ENCODE measurements around the gene CDKN1B.

CDKN1B gene

DNA sequence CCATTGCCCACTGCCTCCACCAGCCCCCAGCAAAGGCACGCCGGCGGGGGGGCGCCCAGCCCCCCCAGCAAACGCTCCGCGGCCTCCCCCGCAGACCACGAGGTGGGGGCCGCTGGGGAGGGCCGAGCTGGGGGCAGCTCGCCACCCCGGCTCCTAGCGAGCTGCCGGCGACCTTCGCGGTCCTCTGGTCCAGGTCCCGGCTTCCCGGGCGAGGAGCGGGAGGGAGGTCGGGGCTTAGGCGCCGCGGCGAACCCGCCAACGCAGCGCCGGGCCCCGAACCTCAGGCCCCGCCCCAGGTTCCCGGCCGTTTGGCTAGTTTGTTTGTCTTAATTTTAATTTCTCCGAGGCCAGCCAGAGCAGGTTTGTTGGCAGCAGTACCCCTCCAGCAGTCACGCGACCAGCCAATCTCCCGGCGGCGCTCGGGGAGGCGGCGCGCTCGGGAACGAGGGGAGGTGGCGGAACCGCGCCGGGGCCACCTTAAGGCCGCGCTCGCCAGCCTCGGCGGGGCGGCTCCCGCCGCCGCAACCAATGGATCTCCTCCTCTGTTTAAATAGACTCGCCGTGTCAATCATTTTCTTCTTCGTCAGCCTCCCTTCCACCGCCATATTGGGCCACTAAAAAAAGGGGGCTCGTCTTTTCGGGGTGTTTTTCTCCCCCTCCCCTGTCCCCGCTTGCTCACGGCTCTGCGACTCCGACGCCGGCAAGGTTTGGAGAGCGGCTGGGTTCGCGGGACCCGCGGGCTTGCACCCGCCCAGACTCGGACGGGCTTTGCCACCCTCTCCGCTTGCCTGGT, at the start of gene CDKN1B (continued):
- TF ChIP-seq, protein P1, sequence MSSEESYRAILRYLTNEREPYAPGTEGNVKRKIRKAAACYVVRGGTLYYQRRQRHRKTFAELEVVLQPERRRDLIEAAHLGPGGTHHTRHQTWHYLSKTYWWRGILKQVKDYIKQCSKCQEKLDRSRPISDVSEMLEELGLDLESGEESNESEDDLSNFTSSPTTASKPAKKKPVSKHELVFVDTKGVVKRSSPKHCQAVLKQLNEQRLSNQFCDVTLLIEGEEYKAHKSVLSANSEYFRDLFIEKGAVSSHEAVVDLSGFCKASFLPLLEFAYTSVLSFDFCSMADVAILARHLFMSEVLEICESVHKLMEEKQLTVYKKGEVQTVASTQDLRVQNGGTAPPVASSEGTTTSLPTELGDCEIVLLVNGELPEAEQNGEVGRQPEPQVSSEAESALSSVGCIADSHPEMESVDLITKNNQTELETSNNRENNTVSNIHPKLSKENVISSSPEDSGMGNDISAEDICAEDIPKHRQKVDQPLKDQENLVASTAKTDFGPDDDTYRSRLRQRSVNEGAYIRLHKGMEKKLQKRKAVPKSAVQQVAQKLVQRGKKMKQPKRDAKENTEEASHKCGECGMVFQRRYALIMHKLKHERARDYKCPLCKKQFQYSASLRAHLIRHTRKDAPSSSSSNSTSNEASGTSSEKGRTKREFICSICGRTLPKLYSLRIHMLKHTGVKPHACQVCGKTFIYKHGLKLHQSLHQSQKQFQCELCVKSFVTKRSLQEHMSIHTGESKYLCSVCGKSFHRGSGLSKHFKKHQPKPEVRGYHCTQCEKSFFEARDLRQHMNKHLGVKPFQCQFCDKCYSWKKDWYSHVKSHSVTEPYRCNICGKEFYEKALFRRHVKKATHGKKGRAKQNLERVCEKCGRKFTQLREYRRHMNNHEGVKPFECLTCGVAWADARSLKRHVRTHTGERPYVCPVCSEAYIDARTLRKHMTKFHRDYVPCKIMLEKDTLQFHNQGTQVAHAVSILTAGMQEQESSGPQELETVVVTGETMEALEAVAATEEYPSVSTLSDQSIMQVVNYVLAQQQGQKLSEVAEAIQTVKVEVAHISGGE (tag by site-specific recombination; conservative IDR thresholded peaks at IDR 0.05; ENCODE audit: low read depth) = no peak; the same call in none of the 2 replicates
- TF ChIP-seq ZNF404 (tag by site-specific recombination; IDR thresholded peaks at IDR 0.05) = no peak
- TF ChIP-seq ZNF521 (tag by site-specific recombination; IDR thresholded peaks at IDR 0.05) = no peak
- no peak for TF ChIP-seq ZFP37 (tag by site-specific recombination; IDR thresholded peaks at IDR 0.05)
- no peak for TF ChIP-seq ZNF530 (tag by site-specific recombination; IDR thresholded peaks at IDR 0.05; ENCODE audit: low read depth)
- no peak for TF ChIP-seq ZNF274 (IDR thresholded peaks at IDR 0.05; ENCODE audit: low read length)
- TF ChIP-seq ZNF274 (tag by site-specific recombination; IDR thresholded peaks at IDR 0.05; ENCODE audit: borderline replicate concordance) = no peak
- TF ChIP-seq ZNF248 (tag by site-specific recombination; IDR thresholded peaks at IDR 0.05) = no peak
- peak; percentile 51 for TF ChIP-seq ZBTB17 (tag by site-specific recombination; IDR thresholded peaks at IDR 0.05)
- peak; percentile 86; the same call in 1 of the 2 replicates for TF ChIP-seq ZSCAN30 (tag by site-specific recombination; IDR thresholded peaks at IDR 0.05)
- no peak for TF ChIP-seq ZNF785 (tag by site-specific recombination; IDR thresholded peaks at IDR 0.05)
- TF ChIP-seq ZNF169 (tag by site-specific recombination; IDR thresholded peaks at IDR 0.05) = no peak
- no peak for TF ChIP-seq ZNF311 (tag by site-specific recombination; IDR thresholded peaks at IDR 0.05; ENCODE audit: borderline replicate concordance)
- no peak for TF ChIP-seq ZNF214 (tag by site-specific recombination; IDR thresholded peaks at IDR 0.05; ENCODE audit: borderline replicate concordance)
- peak; percentile 50 for TF ChIP-seq BCL11A (tag by site-specific recombination; IDR thresholded peaks at IDR 0.05; ENCODE audit: low read depth)
- peak; percentile 86 for TF ChIP-seq ZIC2 (tag by site-specific recombination; IDR thresholded peaks at IDR 0.05)
- TF ChIP-seq ZNF701 (tag by site-specific recombination; IDR thresholded peaks at IDR 0.05) = no peak
- TF ChIP-seq ZNF23 (tag by site-specific recombination; IDR thresholded peaks at IDR 0.05; ENCODE audit: borderline replicate concordance) = no peak
- 0 out of 2 replicates have a peak, but pooled peaks have one; percentile 15 for TF ChIP-seq KLF17 (tag by site-specific recombination; IDR thresholded peaks at IDR 0.05)
- TF ChIP-seq ZNF16 (tag by site-specific recombination; IDR thresholded peaks at IDR 0.05; ENCODE audit: low read depth) = no peak
- peak; percentile 58 for TF ChIP-seq ZNF335 (tag by site-specific recombination; conservative IDR thresholded peaks at IDR 0.05)
- no peak for TF ChIP-seq ZNF354C (tag by site-specific recombination; IDR thresholded peaks at IDR 0.05; ENCODE audit: borderline replicate concordance, low read depth)
- TF ChIP-seq YY2 (tag by site-specific recombination; IDR thresholded peaks at IDR 0.05) = peak; percentile 68
- peak; percentile 100 for TF ChIP-seq GLIS2 (tag by site-specific recombination; IDR thresholded peaks at IDR 0.05)
- no peak for TF ChIP-seq ZNF140 (tag by site-specific recombination; IDR thresholded peaks at IDR 0.05)
- TF ChIP-seq, protein P2, sequence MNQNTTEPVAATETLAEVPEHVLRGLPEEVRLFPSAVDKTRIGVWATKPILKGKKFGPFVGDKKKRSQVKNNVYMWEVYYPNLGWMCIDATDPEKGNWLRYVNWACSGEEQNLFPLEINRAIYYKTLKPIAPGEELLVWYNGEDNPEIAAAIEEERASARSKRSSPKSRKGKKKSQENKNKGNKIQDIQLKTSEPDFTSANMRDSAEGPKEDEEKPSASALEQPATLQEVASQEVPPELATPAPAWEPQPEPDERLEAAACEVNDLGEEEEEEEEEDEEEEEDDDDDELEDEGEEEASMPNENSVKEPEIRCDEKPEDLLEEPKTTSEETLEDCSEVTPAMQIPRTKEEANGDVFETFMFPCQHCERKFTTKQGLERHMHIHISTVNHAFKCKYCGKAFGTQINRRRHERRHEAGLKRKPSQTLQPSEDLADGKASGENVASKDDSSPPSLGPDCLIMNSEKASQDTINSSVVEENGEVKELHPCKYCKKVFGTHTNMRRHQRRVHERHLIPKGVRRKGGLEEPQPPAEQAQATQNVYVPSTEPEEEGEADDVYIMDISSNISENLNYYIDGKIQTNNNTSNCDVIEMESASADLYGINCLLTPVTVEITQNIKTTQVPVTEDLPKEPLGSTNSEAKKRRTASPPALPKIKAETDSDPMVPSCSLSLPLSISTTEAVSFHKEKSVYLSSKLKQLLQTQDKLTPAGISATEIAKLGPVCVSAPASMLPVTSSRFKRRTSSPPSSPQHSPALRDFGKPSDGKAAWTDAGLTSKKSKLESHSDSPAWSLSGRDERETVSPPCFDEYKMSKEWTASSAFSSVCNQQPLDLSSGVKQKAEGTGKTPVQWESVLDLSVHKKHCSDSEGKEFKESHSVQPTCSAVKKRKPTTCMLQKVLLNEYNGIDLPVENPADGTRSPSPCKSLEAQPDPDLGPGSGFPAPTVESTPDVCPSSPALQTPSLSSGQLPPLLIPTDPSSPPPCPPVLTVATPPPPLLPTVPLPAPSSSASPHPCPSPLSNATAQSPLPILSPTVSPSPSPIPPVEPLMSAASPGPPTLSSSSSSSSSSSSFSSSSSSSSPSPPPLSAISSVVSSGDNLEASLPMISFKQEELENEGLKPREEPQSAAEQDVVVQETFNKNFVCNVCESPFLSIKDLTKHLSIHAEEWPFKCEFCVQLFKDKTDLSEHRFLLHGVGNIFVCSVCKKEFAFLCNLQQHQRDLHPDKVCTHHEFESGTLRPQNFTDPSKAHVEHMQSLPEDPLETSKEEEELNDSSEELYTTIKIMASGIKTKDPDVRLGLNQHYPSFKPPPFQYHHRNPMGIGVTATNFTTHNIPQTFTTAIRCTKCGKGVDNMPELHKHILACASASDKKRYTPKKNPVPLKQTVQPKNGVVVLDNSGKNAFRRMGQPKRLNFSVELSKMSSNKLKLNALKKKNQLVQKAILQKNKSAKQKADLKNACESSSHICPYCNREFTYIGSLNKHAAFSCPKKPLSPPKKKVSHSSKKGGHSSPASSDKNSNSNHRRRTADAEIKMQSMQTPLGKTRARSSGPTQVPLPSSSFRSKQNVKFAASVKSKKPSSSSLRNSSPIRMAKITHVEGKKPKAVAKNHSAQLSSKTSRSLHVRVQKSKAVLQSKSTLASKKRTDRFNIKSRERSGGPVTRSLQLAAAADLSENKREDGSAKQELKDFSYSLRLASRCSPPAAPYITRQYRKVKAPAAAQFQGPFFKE (tag by site-specific recombination; IDR thresholded peaks at IDR 0.05; ENCODE audit: borderline replicate concordance) = no peak; the same call in 1 of the 2 replicates
- TF ChIP-seq ZNF148 (tag by site-specific recombination; IDR thresholded peaks at IDR 0.05; ENCODE audit: borderline replicate concordance) = no peak
- TF ChIP-seq ZFP69B (tag by site-specific recombination; IDR thresholded peaks at IDR 0.05) = peak; percentile 86

Measured in HEK293 (cell line).